Cardiac muscle cell (in vitro differentiated cells and primary cell): ENCODE data around the gene SMTNL2. TPM values are rescaled to one million over a fixed set of nuclear protein-coding genes. Genes with fewer than 3 reads are reported as not detected.

Experiments used
- DNase-seq, 2 donors: peaks; one replicate each; pipeline versions ENCODE4 v3.0.0 to v3.0.0-alpha.2; 2010 to 2017; ENCODE audit warnings: low read depth in 1 of 2, low spot score in 1 of 2
- H3K27ac ChIP-seq: fragments of 200-600 bp; sonication (generic); 2 replicates; pipeline ENCODE4 v1.5.1; 2016
- H3K27me3 ChIP-seq: fragments of 200-600 bp; sonication (generic); 2 replicates; pipeline ENCODE4 v1.6.0; 2016; ENCODE audit warnings: control low read depth
- H3K36me3 ChIP-seq: fragments of 200-600 bp; sonication (generic); 2 replicates; pipeline ENCODE4 v1.5.1; 2016; ENCODE audit warnings: control low read depth
- H3K4me1 ChIP-seq: fragments of 200-600 bp; sonication (generic); 2 replicates; pipeline ENCODE4 v1.8.1; 2017; ENCODE audit warnings: low read depth, mild to moderate bottlenecking, mixed run types
- H3K4me3 ChIP-seq: fragments of 200-600 bp; sonication (generic); 2 replicates; pipeline ENCODE4 v1.5.1; 2016; ENCODE audit warnings: mild to moderate bottlenecking
- H3K9me3 ChIP-seq: fragments of 200-600 bp; sonication (generic); 2 replicates; pipeline ENCODE4 v1.5.1; 2017; ENCODE audit warnings: low read depth, mild to moderate bottlenecking, control low read depth
- polyA plus RNA-seq: library from polyadenylated mRNA; unstranded; fragments of >200 nt; fragmentation: Nextera tagmentation; extraction: Ambion mirVana; gene quantifications from 2 replicates; pipeline ENCODE4 v1.2.1, GENCODE V29; 2016
- total RNA-seq: library from RNA; depleted of rRNA; stranded (reverse); fragments of >200 nt; gene quantifications from 2 replicates; pipeline ENCODE4 v1.2.3, GENCODE V29; 2016
- TF ChIP-seq, protein P1 (sequence below): IDR thresholded peaks from 2 replicates; pipeline ENCODE4 v1.5.1; 2012; ENCODE audit warnings: low read depth, mild to moderate bottlenecking, low read length

Gene SMTNL2
- total and polyA plus RNA-seq, 2 experiments from 2014 or later, result 184 to 269 TPM

DNA sequence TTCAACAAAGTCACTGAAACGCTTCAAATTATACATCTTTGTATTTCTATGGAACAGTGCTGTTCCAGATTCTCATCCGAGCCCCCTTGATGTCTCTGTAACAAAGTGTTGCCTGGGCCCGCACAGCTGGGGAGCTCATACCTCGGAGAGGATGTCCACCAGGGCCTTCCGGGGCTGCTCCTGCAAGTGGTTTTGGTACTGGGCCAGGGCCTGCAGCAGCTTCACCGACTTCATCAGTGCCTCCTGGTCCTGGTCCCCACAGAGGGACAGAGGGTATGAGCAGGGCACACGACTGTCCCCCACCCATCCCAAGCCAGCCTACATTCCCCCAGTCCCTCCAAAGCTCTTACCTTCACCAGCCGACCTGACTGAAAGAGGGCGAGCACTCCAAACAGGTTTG is 30.7 kb upstream of the SMTNL2 start:
- H3K9me3 ChIP-seq, result no peaks in the 10 kb centered on the region
- no peaks in the 10 kb centered on the region for H3K27me3 ChIP-seq
- H3K27ac ChIP-seq, result no peak overlapping the region
- H3K36me3 ChIP-seq, result peaks cover 4% of the 10 kb centered on the region
- peaks cover 5% of the 10 kb centered on the region for H3K4me1 ChIP-seq
- no peak for DNase-seq
- H3K4me3 ChIP-seq, result no peak overlapping the region
- TF ChIP-seq, protein P1, sequence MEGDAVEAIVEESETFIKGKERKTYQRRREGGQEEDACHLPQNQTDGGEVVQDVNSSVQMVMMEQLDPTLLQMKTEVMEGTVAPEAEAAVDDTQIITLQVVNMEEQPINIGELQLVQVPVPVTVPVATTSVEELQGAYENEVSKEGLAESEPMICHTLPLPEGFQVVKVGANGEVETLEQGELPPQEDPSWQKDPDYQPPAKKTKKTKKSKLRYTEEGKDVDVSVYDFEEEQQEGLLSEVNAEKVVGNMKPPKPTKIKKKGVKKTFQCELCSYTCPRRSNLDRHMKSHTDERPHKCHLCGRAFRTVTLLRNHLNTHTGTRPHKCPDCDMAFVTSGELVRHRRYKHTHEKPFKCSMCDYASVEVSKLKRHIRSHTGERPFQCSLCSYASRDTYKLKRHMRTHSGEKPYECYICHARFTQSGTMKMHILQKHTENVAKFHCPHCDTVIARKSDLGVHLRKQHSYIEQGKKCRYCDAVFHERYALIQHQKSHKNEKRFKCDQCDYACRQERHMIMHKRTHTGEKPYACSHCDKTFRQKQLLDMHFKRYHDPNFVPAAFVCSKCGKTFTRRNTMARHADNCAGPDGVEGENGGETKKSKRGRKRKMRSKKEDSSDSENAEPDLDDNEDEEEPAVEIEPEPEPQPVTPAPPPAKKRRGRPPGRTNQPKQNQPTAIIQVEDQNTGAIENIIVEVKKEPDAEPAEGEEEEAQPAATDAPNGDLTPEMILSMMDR, result no peak

DNA sequence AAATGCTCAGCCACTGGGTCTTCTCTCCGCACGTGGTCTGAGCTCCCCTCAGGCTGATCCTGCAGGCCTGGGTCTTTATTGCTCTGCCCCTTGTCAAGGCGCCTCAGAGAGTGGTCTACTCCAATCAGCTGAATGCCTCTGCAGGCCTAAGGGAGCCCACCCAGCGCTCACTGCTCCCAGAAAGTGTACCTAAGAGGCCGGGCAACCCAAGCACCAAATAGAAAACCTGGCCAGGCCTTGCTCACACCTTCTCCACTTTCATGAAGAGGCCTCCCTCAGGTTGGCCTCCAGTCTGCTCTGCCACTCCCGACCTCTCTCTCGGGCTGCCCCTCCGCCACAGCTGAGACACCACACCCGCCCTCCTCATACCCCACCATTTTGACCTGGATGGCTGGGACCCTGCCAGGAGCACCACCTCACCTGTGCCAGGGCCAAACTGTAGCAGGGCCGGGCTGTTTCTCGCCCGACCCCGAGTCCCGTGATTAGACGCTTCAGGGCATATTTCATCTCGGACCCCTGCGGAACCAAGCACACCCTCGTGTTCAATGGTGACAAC is 29.8 kb upstream of the SMTNL2 start:
- Histone ChIP-seq H3K4me1 (peaks cover 5% of the 10 kb centered on the region), H3K27me3 (no peaks in the 10 kb centered on the region), H3K4me3 (peak overlapping the region; percentile 73), H3K9me3 (no peaks in the 10 kb centered on the region), H3K36me3 (peaks cover 4% of the 10 kb centered on the region), H3K27ac (no peak overlapping the region)
- DNase-seq, result no peak
- TF ChIP-seq, protein P1, result no peak

DNA sequence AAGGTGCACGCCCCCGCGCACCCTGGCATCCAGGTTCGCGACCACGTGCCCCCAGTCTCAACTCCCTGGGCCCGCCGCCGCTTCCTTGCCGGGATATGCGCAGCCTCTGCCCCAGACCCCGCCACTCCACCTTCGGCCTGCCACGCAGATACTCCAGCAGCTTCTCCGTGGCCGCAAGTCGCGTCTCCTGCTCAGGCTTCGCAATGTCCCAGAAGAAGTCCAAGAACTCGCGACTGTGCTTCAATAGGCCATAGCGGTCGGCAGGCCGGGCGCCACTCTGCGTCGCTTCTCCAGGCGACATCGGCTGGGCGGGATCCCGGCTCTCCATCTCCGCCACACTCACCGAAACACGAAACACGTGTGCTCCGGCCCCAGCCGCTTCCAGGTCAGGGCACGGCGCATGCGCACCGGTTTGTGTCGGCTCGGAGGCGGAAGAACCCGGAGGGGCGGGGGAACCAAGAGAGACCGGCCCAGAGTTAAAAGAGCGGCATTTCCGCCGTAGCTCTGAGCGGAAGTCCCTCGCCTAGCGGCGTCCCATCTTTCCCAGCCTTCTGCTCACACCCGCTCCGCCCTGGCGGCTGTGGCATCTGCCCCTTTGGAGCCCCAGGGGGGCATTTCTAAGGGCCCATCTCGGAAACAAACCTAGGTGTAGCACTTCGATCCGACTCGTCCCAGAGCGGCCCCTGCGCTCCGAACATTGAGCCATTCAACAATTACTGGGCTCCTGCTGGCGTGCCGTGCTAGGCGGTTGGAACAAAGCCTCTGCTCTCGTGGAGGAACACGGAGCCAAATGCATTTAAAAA is 29.1 kb upstream of the SMTNL2 start, which contains the start of gene MYBBP1A:
Gene MYBBP1A (minus strand): TSS at position 388 of the 803 bp plus-strand sequence. CDS start 60 bp downstream, at position 328.
- peaks cover 4% of the 10 kb centered on the region for H3K36me3 ChIP-seq
- H3K4me3 ChIP-seq, result peak within 1 kb of the TSS; percentile 73
- peak within 1 kb of the TSS; percentile 73 for H3K27ac ChIP-seq
- H3K4me1 ChIP-seq, result peaks cover 5% of the 10 kb centered on the region
- TF ChIP-seq, protein P1, result peak; percentile 11
- DNase-seq, result peak; percentile 97 to 99
- no peaks in the 10 kb centered on the region for H3K9me3 ChIP-seq
- no peaks in the 10 kb centered on the region for H3K27me3 ChIP-seq

DNA sequence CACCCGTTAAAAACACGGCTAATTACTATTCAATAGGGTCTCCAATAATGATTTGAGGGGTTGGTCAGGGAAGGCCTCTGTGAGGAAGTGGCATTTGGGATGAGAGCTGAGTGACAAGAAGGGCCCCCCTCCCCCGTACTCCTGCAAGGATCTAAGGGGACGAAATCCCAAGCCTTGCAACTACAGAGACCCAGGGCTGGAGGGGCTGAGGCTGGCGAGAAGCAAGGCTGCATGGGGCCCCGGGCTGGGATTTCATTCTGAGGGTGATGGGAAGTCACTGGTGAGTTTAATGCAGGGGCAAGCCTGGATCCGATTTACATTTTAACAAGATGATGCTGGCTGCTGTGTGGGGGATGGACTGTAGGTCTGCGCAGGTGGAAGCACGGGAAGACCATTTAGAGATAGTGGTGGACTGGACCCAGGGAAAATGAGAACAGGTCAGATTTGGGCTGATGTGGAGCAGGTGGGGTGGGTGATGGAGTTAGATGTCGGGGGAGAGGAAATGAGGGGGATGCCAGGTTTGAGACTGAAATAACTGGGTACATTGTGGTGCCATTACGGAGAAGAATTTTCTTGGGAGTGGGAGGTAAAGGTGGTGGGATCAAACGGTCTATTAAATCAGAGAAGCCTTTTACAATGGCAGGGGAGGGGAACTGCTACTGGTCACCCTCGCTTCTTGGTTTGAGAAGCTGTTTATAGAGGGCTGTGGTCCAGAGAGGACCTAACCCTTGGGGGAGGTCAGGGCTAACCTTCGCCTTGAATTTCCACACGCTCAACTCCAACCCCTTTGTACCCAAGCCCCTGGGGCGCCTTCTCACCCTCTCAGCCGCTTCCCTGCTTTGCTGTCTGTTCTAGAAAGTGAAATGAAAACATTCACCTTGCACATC is 28.2 kb upstream of the SMTNL2 start:
- Histone ChIP-seq H3K36me3 (no peaks in the 10 kb centered on the region), H3K27me3 (no peaks in the 10 kb centered on the region), H3K4me1 (peaks cover 5% of the 10 kb centered on the region), H3K4me3 (peak overlapping the region; percentile 73), H3K9me3 (no peaks in the 10 kb centered on the region), H3K27ac (peak overlapping the region; percentile 73)
- no peak for DNase-seq
- TF ChIP-seq, protein P1, result no peak

DNA sequence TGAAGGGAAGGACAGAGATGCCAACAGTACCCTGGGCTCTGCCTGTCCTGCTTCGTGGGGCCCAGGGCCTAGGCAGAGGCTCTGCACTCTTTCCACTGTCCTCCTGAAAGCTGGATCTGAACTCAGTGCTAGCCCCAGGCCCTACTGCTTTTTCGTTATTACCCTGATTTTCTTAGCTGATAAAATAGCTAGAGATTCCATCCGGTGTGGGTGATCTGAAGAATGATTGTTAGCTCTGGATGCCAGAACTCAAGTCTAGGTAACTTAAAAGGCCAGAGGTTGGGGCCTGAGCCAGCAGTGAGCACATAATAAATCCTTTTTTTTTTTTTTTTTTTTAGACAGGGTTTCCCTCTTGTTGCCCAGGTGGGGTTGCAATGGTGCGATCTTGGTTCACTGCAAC is 27.3 kb upstream of the SMTNL2 start:
- Histone ChIP-seq H3K27ac (no peak overlapping the region), H3K27me3 (no peaks in the 10 kb centered on the region), H3K36me3 (no peaks in the 10 kb centered on the region), H3K4me1 (peaks cover 5% of the 10 kb centered on the region), H3K9me3 (no peaks in the 10 kb centered on the region), H3K4me3 (no peak overlapping the region)
- TF ChIP-seq, protein P1, result no peak
- DNase-seq, result no peak
